ENCODE measurements around the gene ZNF70. TPM values are rescaled to one million over a fixed set of nuclear protein-coding genes. Genes with fewer than 3 reads are reported as not detected.

ZNF70 gene
- total and polyA plus RNA-seq, 12 donors: 0.94 to 6.1 (median 4.6) TPM

- H3K36me3 ChIP-seq (replicated peaks in 1 of 2): no peaks in the 10 kb centered on the region
- DNase-seq: peak in 2 of 7 donors; percentile 36 to 52
- intact Hi-C loops (cut with DNase I): loop anchor here (5.0 to 10.0 kb wide), 2 partner anchors 82 to 140 kb away; no protein-coding TSS in a partner anchor
- no peak overlapping the region for H3K4me3 ChIP-seq
- 75 to 87% (median 82%) methylated on average over 7 to 9 of the region's 9 CpGs for WGBS, 4 donors
- peak overlapping the region in 1 of 5 donors; percentile 13 for H3K27ac ChIP-seq
- H3K4me1 ChIP-seq (replicated peaks in 1 of 2): peaks cover 0 to 33% of the 10 kb centered on the region in 2 donors
- H3K27me3 ChIP-seq: no peaks in the 10 kb centered on the region
- no peaks in the 10 kb centered on the region for H3K9me3 ChIP-seq (replicated peaks in 1 of 3)
- TF ChIP-seq POLR2A (IDR thresholded peaks at IDR 0.05): no peak
- TF ChIP-seq, protein P1, sequence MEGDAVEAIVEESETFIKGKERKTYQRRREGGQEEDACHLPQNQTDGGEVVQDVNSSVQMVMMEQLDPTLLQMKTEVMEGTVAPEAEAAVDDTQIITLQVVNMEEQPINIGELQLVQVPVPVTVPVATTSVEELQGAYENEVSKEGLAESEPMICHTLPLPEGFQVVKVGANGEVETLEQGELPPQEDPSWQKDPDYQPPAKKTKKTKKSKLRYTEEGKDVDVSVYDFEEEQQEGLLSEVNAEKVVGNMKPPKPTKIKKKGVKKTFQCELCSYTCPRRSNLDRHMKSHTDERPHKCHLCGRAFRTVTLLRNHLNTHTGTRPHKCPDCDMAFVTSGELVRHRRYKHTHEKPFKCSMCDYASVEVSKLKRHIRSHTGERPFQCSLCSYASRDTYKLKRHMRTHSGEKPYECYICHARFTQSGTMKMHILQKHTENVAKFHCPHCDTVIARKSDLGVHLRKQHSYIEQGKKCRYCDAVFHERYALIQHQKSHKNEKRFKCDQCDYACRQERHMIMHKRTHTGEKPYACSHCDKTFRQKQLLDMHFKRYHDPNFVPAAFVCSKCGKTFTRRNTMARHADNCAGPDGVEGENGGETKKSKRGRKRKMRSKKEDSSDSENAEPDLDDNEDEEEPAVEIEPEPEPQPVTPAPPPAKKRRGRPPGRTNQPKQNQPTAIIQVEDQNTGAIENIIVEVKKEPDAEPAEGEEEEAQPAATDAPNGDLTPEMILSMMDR (IDR thresholded peaks at IDR 0.05): no peak
Observed at GRCh38 chr22:23764899-23765881, 14.3 kb upstream of the ZNF70 start.

GRCh38 chr22:23763954-23764353, 13.0 kb upstream of the ZNF70 start:
- Histone ChIP-seq H3K27ac (no peak overlapping the region), H3K4me1 (replicated peaks in 1 of 2) (peaks cover 0 to 33% of the 10 kb centered on the region in 2 donors), H3K4me3 (no peak overlapping the region), H3K27me3 (no peaks in the 10 kb centered on the region), H3K36me3 (replicated peaks in 1 of 2) (no peaks in the 10 kb centered on the region), H3K9me3 (replicated peaks in 1 of 3) (no peaks in the 10 kb centered on the region)
- intact Hi-C loops (cut with DNase I): loop anchor here in 1 of 2 donors (10.0 kb wide), 1 partner anchor 139 kb away; no protein-coding TSS in a partner anchor
- 74 to 84% (median 80%) methylated on average over 5 to 7 of the region's 7 CpGs for WGBS, 4 donors
- no peak for DNase-seq
- TF ChIP-seq, protein P1 (IDR thresholded peaks at IDR 0.05): no peak
- no peak for TF ChIP-seq POLR2A (IDR thresholded peaks at IDR 0.05)

DNA sequence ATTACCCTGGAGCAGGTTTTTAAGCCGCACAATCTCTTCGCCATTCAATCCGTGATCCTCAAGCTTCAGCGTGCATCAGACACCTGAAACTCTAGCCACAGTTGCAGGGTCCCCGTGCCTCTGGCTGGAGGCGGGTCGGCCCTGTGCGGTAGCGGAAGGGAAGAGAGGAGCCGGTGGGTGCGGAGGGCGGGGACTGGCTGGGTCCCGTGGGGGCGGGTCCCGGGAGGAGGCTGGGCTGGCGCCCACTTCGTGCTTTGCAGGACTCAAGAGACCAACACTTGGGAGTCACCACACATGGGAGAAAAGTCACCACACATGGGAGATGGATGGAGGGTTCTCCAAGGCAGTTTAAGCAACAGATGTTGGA, 12.7 kb upstream of the ZNF70 start:
- no peak for TF ChIP-seq POLR2A (IDR thresholded peaks at IDR 0.05)
- TF ChIP-seq, protein P1 (IDR thresholded peaks at IDR 0.05): no peak
- H3K27me3 ChIP-seq: no peaks in the 10 kb centered on the region
- no peak overlapping the region for H3K4me3 ChIP-seq
- intact Hi-C loops (cut with DNase I): loop anchor here in 1 of 2 donors (10.0 kb wide), 1 partner anchor 139 kb away; no protein-coding TSS in a partner anchor
- peaks cover 0 to 29% of the 10 kb centered on the region in 2 donors for H3K4me1 ChIP-seq (replicated peaks in 1 of 2)
- no peaks in the 10 kb centered on the region for H3K36me3 ChIP-seq (replicated peaks in 1 of 2)
- H3K9me3 ChIP-seq (replicated peaks in 1 of 3): no peaks in the 10 kb centered on the region
- H3K27ac ChIP-seq: no peak overlapping the region
- DNase-seq: no peak
- 33 to 67% (median 60%) methylated on average over 3 to 17 of the region's 17 CpGs for WGBS, 4 donors

DNA sequence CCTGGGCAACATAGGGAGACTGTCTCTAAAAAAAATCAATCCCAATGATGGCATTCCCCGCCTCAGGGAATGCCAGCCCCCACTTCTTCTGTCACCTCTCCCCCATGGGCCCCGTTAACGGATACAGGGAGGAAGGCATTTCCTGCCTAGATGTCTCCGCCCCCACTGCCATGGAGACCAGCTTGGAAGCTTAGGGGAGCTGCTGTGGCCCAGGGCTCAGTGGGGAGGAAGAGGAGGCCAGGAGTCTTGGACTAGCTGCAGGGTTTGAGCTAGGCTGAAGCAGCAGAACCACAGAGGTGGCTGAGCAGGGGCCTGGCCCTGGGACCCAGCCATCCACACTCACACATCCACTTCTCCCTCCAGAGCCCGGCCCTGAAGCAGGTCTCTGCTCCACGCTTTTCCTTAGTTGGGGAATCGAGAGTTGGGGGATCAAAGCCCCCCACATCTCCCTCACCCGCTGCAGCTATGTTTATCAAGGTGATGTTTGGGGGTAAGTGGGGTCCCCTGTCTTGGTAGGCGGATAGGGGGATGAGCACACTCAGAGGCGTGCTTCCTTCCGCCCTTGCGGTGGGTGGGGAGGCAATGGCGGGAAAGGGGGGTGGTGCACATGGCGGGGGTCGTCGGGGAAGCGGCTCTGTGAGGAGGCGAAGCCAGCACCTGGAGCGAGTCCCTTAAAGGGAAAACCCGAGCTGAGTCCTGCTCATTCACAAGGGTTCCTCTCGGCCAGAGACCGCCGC, 12.1 kb upstream of the ZNF70 start, which contains the start of gene C22orf15:
Gene C22orf15 (plus strand): TSS at position 149 of the 737 bp plus-strand sequence. CDS start 317 bp downstream, at position 466.
- no peak within 1 kb of the TSS for H3K4me3 ChIP-seq
- 52 to 69% (median 58%) methylated on average over 14 to 23 of the region's 23 CpGs for WGBS, 4 donors
- TF ChIP-seq POLR2A (IDR thresholded peaks at IDR 0.05): no peak
- TF ChIP-seq, protein P1 (IDR thresholded peaks at IDR 0.05): no peak
- no peaks in the 10 kb centered on the region for H3K36me3 ChIP-seq (replicated peaks in 1 of 2)
- DNase-seq: no peak
- no peaks in the 10 kb centered on the region for H3K27me3 ChIP-seq
- H3K4me1 ChIP-seq (replicated peaks in 1 of 2): peaks cover 0 to 26% of the 10 kb centered on the region in 2 donors
- intact Hi-C loops (cut with DNase I): loop anchor here in 1 of 2 donors (10.0 kb wide), 1 partner anchor 138 kb away; no protein-coding TSS in a partner anchor
- H3K9me3 ChIP-seq (replicated peaks in 1 of 3): no peaks in the 10 kb centered on the region
- H3K27ac ChIP-seq: no peak within 1 kb of the TSS

Data from adrenal gland (tissue), 12 donors.